K562 (cell line): ENCODE data around the gene PDE2A. TPM values are rescaled to one million over a fixed set of nuclear protein-coding genes. Genes with fewer than 3 reads are reported as not detected.

ENCODE experiments used
- HDGF ChIP-seq: fragments of 450-650 bp; IDR thresholded peaks from 2 replicates; pipeline ENCODE4 v1.6.1; 2016
- KDM2B ChIP-seq: fragments of 250-450 bp; sonication (Bioruptor Pico); IDR thresholded peaks from 2 replicates; pipeline ENCODE4 v1.8.0; 2021; ENCODE audit warnings: mild to moderate bottlenecking, moderate library complexity
- NELFE ChIP-seq: IDR thresholded peaks from 2 replicates; pipeline ENCODE4 v1.6.1; 2011; ENCODE audit warnings: mild to moderate bottlenecking; ENCODE audit not compliant: insufficient read depth, insufficient read length
- POLR2AphosphoS2 ChIP-seq: IDR thresholded peaks from 2 replicates; pipeline ENCODE4 v1.6.1; 2012; ENCODE audit warnings: low read length, improper control_type of control experiment
- POLR2G ChIP-seq: fragments of 200-400 bp; formaldehyde crosslinking; IDR thresholded peaks from 2 replicates; pipeline ENCODE4 v1.6.1; 2017; ENCODE audit warnings: low read depth, mild to moderate bottlenecking, antibody characterized with exemption, low read length, moderate library complexity
- SIRT6 ChIP-seq: IDR thresholded peaks from one replicate; pipeline ENCODE4 v1.6.1; 2012; ENCODE audit warnings: low read depth, mild to moderate bottlenecking, control low read depth, inconsistent platforms, low read length, moderate library complexity
- ZNF263 ChIP-seq: sonication (generic); formaldehyde crosslinking; IDR thresholded peaks from 2 replicates; pipeline ENCODE4 v1.8.0; 2022; ENCODE audit warnings: mild to moderate bottlenecking, missing genetic modification reagents, borderline replicate concordance
- ZNF695 ChIP-seq: fragments of 450-650 bp; formaldehyde crosslinking; IDR thresholded peaks from 2 replicates; pipeline ENCODE4 v1.4.0; 2020; ENCODE audit warnings: mild to moderate bottlenecking, moderate library complexity
- ZNF764 ChIP-seq: fragments of 250-450 bp; sonication (Bioruptor Pico); IDR thresholded peaks from 2 replicates; pipeline ENCODE4 v1.4.0; 2020; ENCODE audit warnings: low read depth, mild to moderate bottlenecking, moderate library complexity
- polyA plus RNA-seq, 8 experiments: library from polyadenylated mRNA; depleted of rRNA in 4 of 8; stranded (reverse) in 5 of 8; unstranded in 3 of 8; fragments of >200 nt; fragmentation: Nextera tagmentation in 2 of 8; fragmentation: Illumina TruSeq in 1 of 8; extraction: Ambion mirVana in 2 of 8; extraction: Trizol in 1 of 8; gene quantifications; 2 replicates each; pipeline versions ENCODE4 v1.2.1 to v1.2.3, GENCODE V29; 2011 to 2014; ENCODE audit warnings: inconsistent platforms in 1 of 8, missing spikeins in 1 of 8
- total RNA-seq, 7 experiments: library from RNA; depleted of rRNA in 6 of 7; stranded (reverse); fragments of >200 nt in 6 of 7; fragmentation: Illumina TruSeq in 2 of 7; extraction: Trizol in 2 of 7; gene quantifications; 2 replicates each; pipeline versions ENCODE4 v1.2.1 to v1.2.3, GENCODE V29; 2011 to 2021; ENCODE audit warnings: low replicate concordance in 1 of 7
- TF ChIP-seq, protein P1 (sequence below): fragments of 450-650 bp; formaldehyde crosslinking; IDR thresholded peaks from 2 replicates; pipeline ENCODE4 v1.4.0; 2022; ENCODE audit warnings: missing genetic modification characterization
- TF ChIP-seq, protein P2 (sequence below): fragments of 450-650 bp; formaldehyde crosslinking; conservative IDR thresholded peaks from 2 replicates; pipeline ENCODE4 v1.4.0; 2022; ENCODE audit warnings: mild to moderate bottlenecking, missing genetic modification characterization
- TF ChIP-seq, protein P3 (sequence below): sonication (generic); formaldehyde crosslinking; IDR thresholded peaks from 2 replicates; pipeline ENCODE4 v1.8.0; 2022; ENCODE audit warnings: missing genetic modification reagents, mild to moderate bottlenecking, borderline replicate concordance
- TF ChIP-seq, protein P4 (sequence below): fragments of 450-650 bp; IDR thresholded peaks from 2 replicates; pipeline ENCODE4 v1.7.0; 2016; ENCODE audit warnings: borderline replicate concordance
- TF ChIP-seq, protein P5 (sequence below): fragments of 250-450 bp; sonication (Bioruptor Pico); IDR thresholded peaks from 2 replicates; pipeline ENCODE4 v1.5.0; 2021; ENCODE audit warnings: mild to moderate bottlenecking, moderate library complexity

Gene PDE2A
- total and polyA plus RNA-seq, 9 of the 15 experiments (the other 6 are each of a cell fraction or from before 2014, with no cell fraction given) = 0.07 to 15.2 (median 1.6) TPM; not detected in 1

DNA sequence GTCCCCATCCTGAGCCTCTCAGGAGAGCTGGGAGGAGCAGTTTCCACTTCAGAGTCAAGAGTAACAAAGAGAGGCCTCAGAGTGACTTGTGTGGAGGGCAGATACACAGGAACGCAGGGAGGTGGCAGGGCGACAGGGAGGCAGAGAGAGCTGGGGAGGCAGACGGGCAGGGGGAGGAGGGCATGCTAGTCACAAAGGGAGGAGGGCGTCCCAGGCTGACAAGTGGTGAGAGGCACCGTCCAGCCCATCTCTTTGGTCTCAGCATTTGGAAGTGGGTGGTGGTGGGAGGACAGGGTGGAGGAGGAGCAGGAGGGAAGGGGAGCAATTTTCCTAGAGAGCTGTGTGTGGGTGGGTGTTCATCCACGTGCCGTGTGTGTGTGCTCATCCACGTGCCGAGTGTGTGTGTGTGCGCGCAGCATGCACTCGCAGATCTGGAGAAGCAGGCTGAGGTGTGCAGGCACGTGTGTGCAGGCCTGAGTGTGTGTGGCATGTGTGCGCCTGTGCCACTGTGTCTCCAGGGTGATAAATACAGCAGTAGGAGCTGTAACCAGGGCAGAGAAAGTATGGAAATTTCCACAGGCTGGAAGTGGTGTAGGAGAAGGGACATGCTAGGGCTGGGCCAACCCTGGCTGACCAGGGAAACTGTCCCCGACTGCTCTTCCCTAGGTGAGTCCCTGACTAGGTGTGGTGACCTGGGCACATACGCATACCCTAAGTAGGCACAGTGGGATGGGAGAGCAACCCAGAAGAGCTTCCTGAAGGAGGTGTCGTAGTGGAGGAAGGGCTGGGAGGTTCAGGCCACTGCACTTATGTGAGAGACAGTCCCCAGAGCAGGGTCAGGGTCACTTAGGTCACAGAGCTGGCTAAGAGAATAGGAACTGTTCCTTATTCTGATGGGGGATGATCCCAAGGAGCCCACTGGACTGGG lies 7.3 kb upstream of the PDE2A start (continued):
- TF ChIP-seq, protein P1, sequence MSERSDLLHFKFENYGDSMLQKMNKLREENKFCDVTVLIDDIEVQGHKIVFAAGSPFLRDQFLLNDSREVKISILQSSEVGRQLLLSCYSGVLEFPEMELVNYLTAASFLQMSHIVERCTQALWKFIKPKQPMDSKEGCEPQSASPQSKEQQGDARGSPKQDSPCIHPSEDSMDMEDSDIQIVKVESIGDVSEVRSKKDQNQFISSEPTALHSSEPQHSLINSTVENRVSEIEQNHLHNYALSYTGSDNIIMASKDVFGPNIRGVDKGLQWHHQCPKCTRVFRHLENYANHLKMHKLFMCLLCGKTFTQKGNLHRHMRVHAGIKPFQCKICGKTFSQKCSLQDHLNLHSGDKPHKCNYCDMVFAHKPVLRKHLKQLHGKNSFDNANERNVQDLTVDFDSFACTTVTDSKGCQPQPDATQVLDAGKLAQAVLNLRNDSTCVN = 0 out of 2 replicates have a peak, but pooled peaks have one; percentile 31
- TF ChIP-seq NELFE (no peak), POLR2AphosphoS2 (peak; percentile 76; the same call in 1 of the 2 replicates), SIRT6 (no peak), KDM2B (CRISPR knock-in tag) (no peak), POLR2G (peak; percentile 46), HDGF (no peak), ZNF263 (CRISPR knock-in tag) (peak; percentile 50; the same call in 1 of the 2 replicates), ZNF764 (CRISPR knock-in tag) (no peak), ZNF695 (CRISPR knock-in tag) (no peak)
- TF ChIP-seq, protein P2, sequence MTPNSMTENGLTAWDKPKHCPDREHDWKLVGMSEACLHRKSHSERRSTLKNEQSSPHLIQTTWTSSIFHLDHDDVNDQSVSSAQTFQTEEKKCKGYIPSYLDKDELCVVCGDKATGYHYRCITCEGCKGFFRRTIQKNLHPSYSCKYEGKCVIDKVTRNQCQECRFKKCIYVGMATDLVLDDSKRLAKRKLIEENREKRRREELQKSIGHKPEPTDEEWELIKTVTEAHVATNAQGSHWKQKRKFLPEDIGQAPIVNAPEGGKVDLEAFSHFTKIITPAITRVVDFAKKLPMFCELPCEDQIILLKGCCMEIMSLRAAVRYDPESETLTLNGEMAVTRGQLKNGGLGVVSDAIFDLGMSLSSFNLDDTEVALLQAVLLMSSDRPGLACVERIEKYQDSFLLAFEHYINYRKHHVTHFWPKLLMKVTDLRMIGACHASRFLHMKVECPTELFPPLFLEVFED (CRISPR knock-in tag) = 0 out of 2 replicates have a peak, but pooled peaks have one; percentile 30
- TF ChIP-seq, protein P3, sequence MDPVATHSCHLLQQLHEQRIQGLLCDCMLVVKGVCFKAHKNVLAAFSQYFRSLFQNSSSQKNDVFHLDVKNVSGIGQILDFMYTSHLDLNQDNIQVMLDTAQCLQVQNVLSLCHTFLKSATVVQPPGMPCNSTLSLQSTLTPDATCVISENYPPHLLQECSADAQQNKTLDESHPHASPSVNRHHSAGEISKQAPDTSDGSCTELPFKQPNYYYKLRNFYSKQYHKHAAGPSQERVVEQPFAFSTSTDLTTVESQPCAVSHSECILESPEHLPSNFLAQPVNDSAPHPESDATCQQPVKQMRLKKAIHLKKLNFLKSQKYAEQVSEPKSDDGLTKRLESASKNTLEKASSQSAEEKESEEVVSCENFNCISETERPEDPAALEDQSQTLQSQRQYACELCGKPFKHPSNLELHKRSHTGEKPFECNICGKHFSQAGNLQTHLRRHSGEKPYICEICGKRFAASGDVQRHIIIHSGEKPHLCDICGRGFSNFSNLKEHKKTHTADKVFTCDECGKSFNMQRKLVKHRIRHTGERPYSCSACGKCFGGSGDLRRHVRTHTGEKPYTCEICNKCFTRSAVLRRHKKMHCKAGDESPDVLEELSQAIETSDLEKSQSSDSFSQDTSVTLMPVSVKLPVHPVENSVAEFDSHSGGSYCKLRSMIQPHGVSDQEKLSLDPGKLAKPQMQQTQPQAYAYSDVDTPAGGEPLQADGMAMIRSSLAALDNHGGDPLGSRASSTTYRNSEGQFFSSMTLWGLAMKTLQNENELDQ = no peak
- TF ChIP-seq, protein P4, sequence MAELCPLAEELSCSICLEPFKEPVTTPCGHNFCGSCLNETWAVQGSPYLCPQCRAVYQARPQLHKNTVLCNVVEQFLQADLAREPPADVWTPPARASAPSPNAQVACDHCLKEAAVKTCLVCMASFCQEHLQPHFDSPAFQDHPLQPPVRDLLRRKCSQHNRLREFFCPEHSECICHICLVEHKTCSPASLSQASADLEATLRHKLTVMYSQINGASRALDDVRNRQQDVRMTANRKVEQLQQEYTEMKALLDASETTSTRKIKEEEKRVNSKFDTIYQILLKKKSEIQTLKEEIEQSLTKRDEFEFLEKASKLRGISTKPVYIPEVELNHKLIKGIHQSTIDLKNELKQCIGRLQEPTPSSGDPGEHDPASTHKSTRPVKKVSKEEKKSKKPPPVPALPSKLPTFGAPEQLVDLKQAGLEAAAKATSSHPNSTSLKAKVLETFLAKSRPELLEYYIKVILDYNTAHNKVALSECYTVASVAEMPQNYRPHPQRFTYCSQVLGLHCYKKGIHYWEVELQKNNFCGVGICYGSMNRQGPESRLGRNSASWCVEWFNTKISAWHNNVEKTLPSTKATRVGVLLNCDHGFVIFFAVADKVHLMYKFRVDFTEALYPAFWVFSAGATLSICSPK = no peak
- TF ChIP-seq, protein P5, sequence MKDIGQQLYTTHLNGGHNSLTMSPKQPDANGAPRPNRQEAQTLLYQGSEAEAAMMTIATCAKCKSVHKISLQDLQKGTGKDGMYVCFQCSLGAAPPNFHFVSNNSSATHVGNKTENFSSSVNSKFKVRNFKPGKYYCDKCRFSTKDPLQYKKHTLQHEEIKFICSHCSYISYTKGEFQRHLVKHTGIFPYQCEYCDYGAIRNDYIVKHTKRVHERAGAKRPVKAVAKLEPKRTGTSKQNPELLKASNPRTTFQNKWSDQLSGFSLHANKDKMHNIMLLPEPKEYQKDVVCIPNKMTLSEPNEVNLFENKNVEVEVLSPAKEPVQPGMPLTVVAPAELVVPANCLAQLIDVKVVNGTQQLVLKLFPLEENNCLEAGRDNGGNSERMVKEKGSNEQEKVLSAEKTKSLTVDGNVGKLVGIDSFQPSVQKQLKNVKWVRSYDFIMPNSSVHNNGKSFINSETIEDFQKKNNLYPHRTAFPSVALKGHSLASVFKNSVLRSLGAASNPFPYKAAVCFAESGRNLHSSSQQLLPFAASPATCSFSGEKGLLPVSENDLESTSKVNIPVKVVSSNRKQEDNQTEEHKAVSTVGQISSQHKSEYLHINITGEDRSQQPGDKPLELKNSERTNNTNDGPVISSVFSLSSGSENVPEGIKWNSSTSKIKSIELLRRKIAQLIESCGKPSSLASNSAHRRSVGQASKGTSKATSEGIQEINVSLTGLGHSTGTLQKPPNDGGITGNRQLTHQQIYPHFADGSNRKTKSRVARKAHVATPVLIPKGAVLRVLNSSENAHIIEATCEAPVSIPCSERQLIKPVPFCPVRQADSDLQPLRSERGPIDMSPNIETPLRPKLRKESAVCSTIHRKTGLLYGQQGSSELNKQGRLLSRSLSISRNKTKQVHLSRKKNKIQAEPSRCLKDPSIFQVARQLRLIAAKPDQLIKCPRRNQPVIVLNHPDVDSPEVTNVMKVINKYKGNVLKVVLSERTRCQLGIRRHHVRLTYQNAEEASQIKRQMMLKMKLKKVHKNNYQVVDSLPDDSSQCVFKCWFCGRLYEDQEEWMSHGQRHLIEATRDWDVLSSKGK (CRISPR knock-in tag) = no peak
